ENCODE measurements around the gene TMEM92.
"Not testable (repeated sequence)": the region's sequence is repeated elsewhere in the genome, so short reads cannot be mapped to it uniquely, and the experiment has no call there.

TMEM92 gene

DNA sequence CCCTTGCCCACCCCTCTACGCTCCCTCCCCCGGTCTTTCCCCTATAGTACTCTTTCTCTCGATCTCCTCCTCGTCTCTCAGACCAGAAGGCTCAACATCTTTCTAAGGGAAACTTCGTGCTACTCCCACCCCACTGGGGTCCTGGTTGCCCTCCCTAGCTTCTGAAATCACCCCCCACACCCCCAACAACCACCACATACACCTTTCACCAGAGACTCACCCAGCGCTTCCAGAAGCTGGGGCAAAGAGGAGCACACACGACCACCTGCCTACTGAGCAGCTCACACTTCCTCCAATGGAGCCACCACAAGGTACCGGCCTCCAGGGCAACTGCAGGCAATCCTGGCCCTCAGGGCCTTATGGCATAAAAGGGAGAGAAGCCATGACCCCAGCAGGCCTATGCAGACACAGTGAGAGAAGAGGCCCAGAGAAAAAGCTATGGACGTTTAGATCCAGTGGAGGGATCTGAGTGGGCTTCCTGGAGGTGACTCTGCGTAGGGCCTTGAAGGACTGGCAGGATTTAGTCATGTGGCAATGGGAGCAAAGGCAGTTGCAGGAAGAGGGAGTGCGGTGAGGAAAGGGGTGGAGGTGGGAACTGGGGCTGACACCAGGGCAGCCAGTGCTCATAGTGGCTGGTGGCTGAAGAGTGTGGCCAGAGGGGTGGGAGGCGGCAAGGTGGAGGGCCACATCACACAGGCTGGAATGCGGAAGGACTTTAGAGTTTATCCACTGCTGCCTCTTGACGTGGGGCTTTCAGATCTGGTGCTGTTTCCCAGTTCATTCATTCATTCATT, 12.1 kb upstream of the TMEM92 start:
- DNase-seq, result no peak

GRCh38 chr17:50263331-50264262, 10.7 kb upstream of the TMEM92 start:
- no peak for DNase-seq

GRCh38 chr17:50264263-50265113, 9.8 kb upstream of the TMEM92 start:
- no peak for DNase-seq

- DNase-seq, result no peak
Observed at GRCh38 chr17:50265212-50265611, 9.1 kb upstream of the TMEM92 start.

DNA sequence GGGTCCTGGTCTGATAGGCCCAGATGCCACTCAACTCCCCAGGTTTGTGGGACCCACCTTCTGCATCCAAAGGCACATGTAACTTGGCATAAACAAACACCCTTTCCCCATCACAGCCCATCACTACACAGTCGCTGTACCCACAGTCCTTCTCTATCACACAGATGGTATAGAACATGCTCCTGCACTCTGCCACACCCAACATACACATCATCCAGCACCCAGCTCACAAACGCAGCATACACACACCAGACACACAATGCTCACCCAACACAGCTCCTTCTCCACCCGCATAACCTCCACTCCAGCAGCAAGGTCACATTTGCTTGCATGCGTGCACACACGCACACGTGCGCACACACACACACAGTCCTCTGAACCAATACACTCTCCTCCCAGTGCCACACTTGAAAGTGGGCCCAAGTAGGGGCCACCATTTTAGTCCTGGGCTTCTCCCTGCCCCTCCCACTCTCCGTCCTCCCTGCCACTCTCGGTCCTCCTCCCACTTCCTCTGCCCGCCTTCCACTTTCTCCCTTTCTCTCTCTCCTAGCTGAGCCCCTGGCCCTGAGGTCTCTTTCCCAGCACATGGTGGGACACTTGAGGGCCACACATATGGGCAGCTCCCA, 8.5 kb upstream of the TMEM92 start:
- no peak for DNase-seq

GRCh38 chr17:50266384-50267073, 7.7 kb upstream of the TMEM92 start:
- no peak for DNase-seq

- DNase-seq, result no peak
Observed at GRCh38 chr17:50267074-50267841, 7.0 kb upstream of the TMEM92 start.

DNA sequence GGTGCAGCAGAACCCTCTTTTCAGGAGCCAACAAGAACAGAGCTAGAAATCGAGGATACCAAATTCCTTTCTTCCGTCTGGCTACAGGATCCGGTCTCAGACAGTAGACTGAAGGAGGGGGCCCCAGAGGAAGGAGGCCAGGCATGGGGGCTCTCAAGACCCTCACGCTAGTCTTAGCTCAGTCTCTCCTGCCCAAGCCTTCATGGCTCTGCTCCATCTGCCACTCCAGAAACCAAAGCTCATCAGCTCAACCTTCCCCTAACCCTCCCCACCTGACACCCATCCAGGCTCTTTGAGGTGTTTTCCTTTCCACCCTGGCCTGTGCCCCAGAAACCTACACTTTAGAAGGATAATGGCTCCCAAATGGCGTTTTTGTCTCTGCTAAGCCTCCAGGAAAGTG, 6.2 kb upstream of the TMEM92 start:
- no peak for DNase-seq

DNA sequence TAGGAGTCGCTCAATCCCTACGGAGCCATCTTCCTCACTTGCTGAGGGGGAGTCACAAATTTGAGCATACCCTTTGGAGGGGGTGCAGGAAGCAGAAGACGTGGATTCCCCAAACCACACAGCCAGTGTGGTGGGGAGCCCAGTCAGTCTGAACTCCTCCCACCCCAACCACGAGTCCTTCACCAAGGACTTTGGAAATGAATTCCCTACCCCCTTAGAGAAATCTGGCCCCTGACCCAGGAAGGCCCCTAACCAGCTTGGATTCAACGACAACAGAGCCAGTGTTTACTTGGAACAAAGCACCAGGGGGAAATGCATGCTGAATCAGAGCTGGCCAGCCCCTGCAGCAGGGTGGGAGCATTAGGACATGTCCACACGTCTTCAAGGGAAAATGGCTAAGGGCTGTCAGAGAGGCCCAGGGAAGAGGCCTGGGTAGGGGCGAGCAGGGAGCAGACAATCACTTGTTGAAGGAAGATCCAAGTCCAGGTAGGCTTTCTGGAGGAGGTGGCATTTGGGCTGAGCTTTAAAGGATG, 5.5 kb upstream of the TMEM92 start:
- no peak for DNase-seq

- peak; percentile 13 for DNase-seq
Observed at GRCh38 chr17:50269477-50270434, 4.5 kb upstream of the TMEM92 start.

DNA sequence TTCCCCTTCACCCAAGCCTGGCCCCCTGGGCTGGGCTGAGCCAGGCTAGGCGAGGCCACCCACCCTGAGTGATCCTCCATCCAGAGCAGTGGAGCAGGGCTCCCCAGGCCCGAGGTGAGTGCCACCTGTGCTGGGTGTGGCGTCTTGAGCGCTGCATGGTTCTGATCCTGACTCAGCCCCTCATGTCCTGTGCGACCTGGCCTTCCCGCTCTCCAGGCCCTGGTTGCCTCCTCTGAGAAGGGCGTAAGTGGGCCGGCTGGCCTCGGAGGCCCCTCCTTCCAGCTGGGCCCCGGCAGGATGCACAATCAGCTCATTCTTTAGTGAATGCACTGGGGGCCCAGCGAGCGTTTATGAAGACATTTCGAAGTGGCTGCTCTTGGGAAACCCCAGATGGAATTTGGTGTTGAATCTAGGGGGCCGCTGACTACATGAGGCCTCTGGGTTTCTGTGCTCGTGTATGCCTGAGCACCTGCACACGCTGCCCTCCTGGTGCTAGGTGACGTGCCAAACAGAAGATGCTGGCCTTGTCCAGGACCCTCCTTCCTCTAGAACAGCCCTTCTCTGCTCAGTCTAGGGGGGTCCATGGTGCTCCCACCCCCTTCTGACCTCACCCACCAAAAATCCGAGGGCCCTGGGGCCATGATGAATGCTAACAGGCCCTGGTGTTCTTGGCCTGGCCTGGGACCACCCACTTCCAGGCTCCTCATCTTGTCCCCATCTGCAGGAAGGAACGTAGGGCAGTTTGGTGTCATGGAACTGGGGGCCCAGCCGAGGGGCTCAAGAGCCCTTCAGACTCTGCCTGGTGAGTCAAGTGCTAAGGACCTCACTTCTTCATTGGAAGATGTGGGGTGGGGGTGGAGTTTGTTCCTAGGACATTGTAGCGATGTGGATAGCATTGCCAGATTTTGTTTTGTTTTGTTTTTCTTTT, 3.6 kb upstream of the TMEM92 start:
- no peak for DNase-seq

GRCh38 chr17:50271363-50271750, 2.9 kb upstream of the TMEM92 start:
- not testable (repeated sequence) for DNase-seq

GRCh38 chr17:50272246-50272645, 2.0 kb upstream of the TMEM92 start:
- DNase-seq, result no peak

GRCh38 chr17:50272711-50273653, 1.3 kb upstream of the TMEM92 start:
- DNase-seq, result no peak

- DNase-seq, result no peak
Observed at GRCh38 chr17:50273654-50274040, 619 bp upstream of the TMEM92 start.

DNA sequence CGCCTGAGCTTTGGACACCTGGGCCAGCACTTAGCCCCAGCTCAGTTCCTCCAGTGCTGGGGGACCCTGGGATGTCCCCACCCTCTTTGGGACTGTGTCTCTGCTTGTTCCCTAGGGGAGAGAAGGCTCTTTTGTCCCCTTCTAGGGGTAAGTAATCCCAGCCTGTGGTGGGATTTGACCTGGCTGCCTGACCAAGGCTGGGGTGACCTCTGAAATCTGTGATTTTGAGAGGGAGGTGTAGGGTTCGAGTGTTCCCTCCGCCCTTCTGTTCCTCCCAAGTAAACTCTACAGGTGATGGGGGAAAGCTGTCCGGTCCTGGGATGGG, 593 bp downstream of the TMEM92 start:
- no peak for DNase-seq

DNA sequence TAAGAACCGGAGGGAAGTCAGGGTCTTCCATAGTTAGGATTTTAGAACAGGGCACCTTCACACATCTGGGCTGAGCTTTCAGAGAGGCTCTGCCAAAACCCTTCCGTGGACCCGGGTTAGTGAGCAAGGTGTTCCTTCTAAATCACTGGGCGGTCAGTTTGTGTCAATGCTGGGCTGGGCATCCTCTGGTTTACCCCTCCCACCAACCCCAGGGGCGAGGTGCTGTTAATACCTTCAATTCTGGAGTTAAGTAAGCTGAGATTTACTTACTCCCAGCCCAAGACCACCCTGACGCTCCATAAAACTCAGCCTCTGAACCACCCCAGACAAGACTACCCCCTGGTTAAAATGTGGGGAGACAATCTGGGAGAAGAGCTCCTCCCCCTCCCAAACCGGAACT, 1.0 kb downstream of the TMEM92 start:
- DNase-seq, result no peak
